Measurements from ENCODE around the gene RGS7.

The RGS7 gene

GRCh38 chr1:240758296-240758695 is 598.7 kb downstream of the RGS7 start:
- DNase-seq (ENCODE audit: low read depth): no peak
- H3K4me3 ChIP-seq (ENCODE audit: low read depth, low read length): no peak overlapping the region
- in situ Hi-C loops (cut with HindIII; ENCODE audit: low sequenced_read_pairs): no loop called here
- TF ChIP-seq, protein P1, sequence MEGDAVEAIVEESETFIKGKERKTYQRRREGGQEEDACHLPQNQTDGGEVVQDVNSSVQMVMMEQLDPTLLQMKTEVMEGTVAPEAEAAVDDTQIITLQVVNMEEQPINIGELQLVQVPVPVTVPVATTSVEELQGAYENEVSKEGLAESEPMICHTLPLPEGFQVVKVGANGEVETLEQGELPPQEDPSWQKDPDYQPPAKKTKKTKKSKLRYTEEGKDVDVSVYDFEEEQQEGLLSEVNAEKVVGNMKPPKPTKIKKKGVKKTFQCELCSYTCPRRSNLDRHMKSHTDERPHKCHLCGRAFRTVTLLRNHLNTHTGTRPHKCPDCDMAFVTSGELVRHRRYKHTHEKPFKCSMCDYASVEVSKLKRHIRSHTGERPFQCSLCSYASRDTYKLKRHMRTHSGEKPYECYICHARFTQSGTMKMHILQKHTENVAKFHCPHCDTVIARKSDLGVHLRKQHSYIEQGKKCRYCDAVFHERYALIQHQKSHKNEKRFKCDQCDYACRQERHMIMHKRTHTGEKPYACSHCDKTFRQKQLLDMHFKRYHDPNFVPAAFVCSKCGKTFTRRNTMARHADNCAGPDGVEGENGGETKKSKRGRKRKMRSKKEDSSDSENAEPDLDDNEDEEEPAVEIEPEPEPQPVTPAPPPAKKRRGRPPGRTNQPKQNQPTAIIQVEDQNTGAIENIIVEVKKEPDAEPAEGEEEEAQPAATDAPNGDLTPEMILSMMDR (IDR thresholded peaks at IDR 0.05; ENCODE audit: low read depth, low read length, missing control alignments): no peak

DNA sequence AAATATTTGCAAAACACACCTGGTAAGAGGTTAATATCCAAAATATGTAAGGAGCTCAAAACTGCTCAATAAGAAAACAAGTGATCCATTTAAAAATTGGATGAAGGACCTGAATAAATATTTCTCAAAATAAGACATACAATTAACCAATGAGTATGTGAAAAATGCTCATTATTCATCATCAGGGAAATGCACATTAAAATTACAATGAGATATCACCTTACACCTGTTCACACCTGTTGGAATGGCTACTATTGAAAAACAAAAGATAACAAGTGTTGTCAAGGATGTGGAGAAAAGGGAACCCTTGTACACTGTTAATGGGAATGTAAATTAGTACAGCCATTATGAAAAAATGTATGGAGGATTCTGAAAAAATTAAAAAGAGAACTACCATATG is 609.1 kb downstream of the RGS7 start:
- in situ Hi-C loops (cut with HindIII; ENCODE audit: low sequenced_read_pairs): loop anchor here (25.0 kb wide), 1 partner anchor 189 kb away; no protein-coding TSS in a partner anchor

GRCh38 chr1:240743705-240744104 is 613.3 kb downstream of the RGS7 start:
- DNase-seq (ENCODE audit: low read depth): no peak
- H3K4me3 ChIP-seq (ENCODE audit: low read depth, low read length): no peak overlapping the region
- in situ Hi-C loops (cut with HindIII; ENCODE audit: low sequenced_read_pairs): loop anchor here (25.0 kb wide), 1 partner anchor 194 kb away; no protein-coding TSS in a partner anchor
- TF ChIP-seq, protein P1 (IDR thresholded peaks at IDR 0.05; ENCODE audit: low read depth, low read length, missing control alignments): no peak

More for the DNA sequence above, 609.1 kb downstream of the RGS7 start:
- DNase-seq (ENCODE audit: low read depth): no peak
- no peak overlapping the region for H3K4me3 ChIP-seq (ENCODE audit: low read depth, low read length)
- TF ChIP-seq, protein P1 (IDR thresholded peaks at IDR 0.05; ENCODE audit: low read depth, low read length, missing control alignments): no peak

- TF ChIP-seq, protein P1 (IDR thresholded peaks at IDR 0.05; ENCODE audit: low read depth, low read length, missing control alignments): no peak
- H3K4me3 ChIP-seq (ENCODE audit: low read depth, low read length): no peak overlapping the region
- no peak for DNase-seq (ENCODE audit: low read depth)
- in situ Hi-C loops (cut with HindIII; ENCODE audit: low sequenced_read_pairs): loop anchor here (25.0 kb wide), 1 partner anchor 198 kb away; no protein-coding TSS in a partner anchor
These were observed 617.3 kb downstream of the RGS7 start for GRCh38 chr1:240739754-240740153.

DNA sequence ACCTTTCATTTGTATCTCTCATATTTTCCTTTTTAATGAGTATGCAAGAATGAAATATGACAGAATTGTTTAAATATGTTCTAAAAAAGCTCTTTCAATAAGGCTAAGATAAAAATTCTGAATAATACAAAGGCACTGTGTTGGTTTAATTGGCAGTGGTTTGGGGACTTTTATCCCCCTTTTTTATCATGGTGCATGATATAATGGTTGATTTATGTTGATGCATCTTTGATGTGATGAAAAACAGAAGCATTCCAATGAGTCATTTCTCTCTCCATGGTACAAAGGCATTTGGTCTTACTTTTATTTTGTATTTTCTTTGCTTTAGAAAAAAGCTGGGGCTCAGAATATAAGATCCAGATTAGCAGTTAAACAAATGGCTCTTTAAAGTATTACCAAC is 617.9 kb downstream of the RGS7 start:
- TF ChIP-seq, protein P1 (IDR thresholded peaks at IDR 0.05; ENCODE audit: low read depth, low read length, missing control alignments): no peak
- no peak overlapping the region for H3K4me3 ChIP-seq (ENCODE audit: low read depth, low read length)
- in situ Hi-C loops (cut with HindIII; ENCODE audit: low sequenced_read_pairs): loop anchor here (25.0 kb wide), 1 partner anchor 198 kb away; no protein-coding TSS in a partner anchor
- DNase-seq (ENCODE audit: low read depth): no peak

DNA sequence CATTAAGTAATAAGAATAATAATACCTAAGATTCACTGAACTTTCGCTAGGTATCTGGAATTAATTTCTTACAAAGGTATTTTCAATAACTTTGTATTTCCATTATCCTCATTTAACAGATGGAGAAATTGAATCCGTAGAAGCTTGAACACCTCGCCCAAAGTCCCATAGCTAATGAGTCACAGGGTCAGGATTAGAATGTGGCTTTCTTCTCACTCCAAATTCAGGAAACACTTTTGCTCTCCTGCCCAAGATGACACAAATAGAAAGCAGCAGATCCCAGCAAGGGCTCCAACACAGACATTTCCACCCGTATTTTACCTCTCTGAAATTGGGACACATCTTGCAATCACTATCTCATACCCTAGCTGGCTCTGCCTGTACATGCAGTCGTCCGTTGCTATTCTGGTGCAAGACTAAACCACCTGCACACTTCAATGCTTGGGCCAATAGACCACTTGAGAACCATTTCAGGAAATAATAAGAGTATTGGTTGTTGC is 619.2 kb downstream of the RGS7 start:
- no peak overlapping the region for H3K4me3 ChIP-seq (ENCODE audit: low read depth, low read length)
- in situ Hi-C loops (cut with HindIII; ENCODE audit: low sequenced_read_pairs): loop anchor here (25.0 kb wide), 1 partner anchor 199 kb away; no protein-coding TSS in a partner anchor
- TF ChIP-seq, protein P1 (IDR thresholded peaks at IDR 0.05; ENCODE audit: low read depth, low read length, missing control alignments): no peak
- DNase-seq (ENCODE audit: low read depth): no peak

Data from astrocyte of the cerebellum (primary cell).